ENCODE measurements around the gene LTN1.
A peak's percentile ranks its signal among the peaks of the same experiment; 100 is the strongest.
"Not testable (repeated sequence)": the region's sequence is repeated elsewhere in the genome, so short reads cannot be mapped to it uniquely, and the experiment has no call there.

LTN1 gene

GRCh38 chr21:28959367-28960099 lies 33.1 kb downstream of the LTN1 start:
- H3K27me3 Mint-ChIP-seq = no peaks in the 10 kb centered on the region
- H3K9me3 Mint-ChIP-seq = no peaks in the 10 kb centered on the region
- DNase-seq (no peak), ATAC-seq (no peak)
- no peak overlapping the region for H3K4me3 Mint-ChIP-seq
- H3K4me1 Mint-ChIP-seq = peaks cover 5% of the 10 kb centered on the region
- no peak overlapping the region for H3K27ac Mint-ChIP-seq

GRCh38 chr21:28953247-28953646 lies 39.4 kb downstream of the LTN1 start:
- H3K4me3 Mint-ChIP-seq = no peak overlapping the region
- H3K4me1 Mint-ChIP-seq = peaks cover 14% of the 10 kb centered on the region
- H3K27me3 Mint-ChIP-seq = no peaks in the 10 kb centered on the region
- no peak overlapping the region for H3K27ac Mint-ChIP-seq
- DNase-seq (no peak), ATAC-seq (no peak)
- H3K9me3 Mint-ChIP-seq = no peaks in the 10 kb centered on the region

- no peak for ATAC-seq
- no peaks in the 10 kb centered on the region for H3K9me3 Mint-ChIP-seq
- no peak for DNase-seq
- peaks cover 14% of the 10 kb centered on the region for H3K4me1 Mint-ChIP-seq
- H3K4me3 Mint-ChIP-seq = no peak overlapping the region
- H3K27ac Mint-ChIP-seq = no peak overlapping the region
- H3K27me3 Mint-ChIP-seq = no peaks in the 10 kb centered on the region
Observed at GRCh38 chr21:28952686-28953085, 40.0 kb downstream of the LTN1 start.

- Mint-ChIP-seq H3K27ac (no peak overlapping the region), H3K27me3 (no peaks in the 10 kb centered on the region), H3K4me1 (peaks cover 7% of the 10 kb centered on the region), H3K4me3 (no peak overlapping the region), H3K9me3 (no peaks in the 10 kb centered on the region)
- no peak for DNase-seq
- no peak for ATAC-seq
Observed at GRCh38 chr21:28949318-28949717, 43.4 kb downstream of the LTN1 start.

- H3K27ac Mint-ChIP-seq = no peak overlapping the region
- H3K4me1 Mint-ChIP-seq = peaks cover 2% of the 10 kb centered on the region
- H3K9me3 Mint-ChIP-seq = no peaks in the 10 kb centered on the region
- H3K27me3 Mint-ChIP-seq = no peaks in the 10 kb centered on the region
- no peak overlapping the region for H3K4me3 Mint-ChIP-seq
- no peak for DNase-seq
- ATAC-seq = no peak
Observed at GRCh38 chr21:28944296-28944695, 48.4 kb downstream of the LTN1 start.

- H3K27ac Mint-ChIP-seq = no peak overlapping the region
Observed at GRCh38 chr21:28943631-28944030, 49.0 kb downstream of the LTN1 start.

GRCh38 chr21:28938726-28939125 lies 54.0 kb downstream of the LTN1 start:
- DNase-seq = no peak
- H3K27ac Mint-ChIP-seq = peak overlapping the region in 1 of 2 donors; percentile 79
- no peak overlapping the region for H3K4me3 Mint-ChIP-seq
- no peaks in the 10 kb centered on the region for H3K9me3 Mint-ChIP-seq
- no peaks in the 10 kb centered on the region for H3K27me3 Mint-ChIP-seq
- no peaks in the 10 kb centered on the region for H3K4me1 Mint-ChIP-seq
- ATAC-seq = no peak

More at GRCh38 chr21:28943631-28944030, 49.0 kb downstream of the LTN1 start:
- ATAC-seq = no peak
- H3K9me3 Mint-ChIP-seq = no peaks in the 10 kb centered on the region
- no peak overlapping the region for H3K4me3 Mint-ChIP-seq
- DNase-seq = no peak
- no peaks in the 10 kb centered on the region for H3K4me1 Mint-ChIP-seq
- no peaks in the 10 kb centered on the region for H3K27me3 Mint-ChIP-seq

GRCh38 chr21:28937737-28938136 lies 54.9 kb downstream of the LTN1 start:
- ATAC-seq (no peak), DNase-seq (no peak)
- no peaks in the 10 kb centered on the region for H3K9me3 Mint-ChIP-seq
- H3K4me3 Mint-ChIP-seq = no peak overlapping the region
- H3K4me1 Mint-ChIP-seq = no peaks in the 10 kb centered on the region
- H3K27me3 Mint-ChIP-seq = no peaks in the 10 kb centered on the region
- no peak overlapping the region for H3K27ac Mint-ChIP-seq

- H3K9me3 Mint-ChIP-seq = no peaks in the 10 kb centered on the region
- ATAC-seq (no peak), DNase-seq (no peak)
- H3K4me3 Mint-ChIP-seq = no peak overlapping the region
- H3K27me3 Mint-ChIP-seq = no peaks in the 10 kb centered on the region
- no peak overlapping the region for H3K27ac Mint-ChIP-seq
- no peaks in the 10 kb centered on the region for H3K4me1 Mint-ChIP-seq
Observed at GRCh38 chr21:28936721-28937120, 56.0 kb downstream of the LTN1 start.

GRCh38 chr21:28936036-28936435 lies 56.6 kb downstream of the LTN1 start:
- Mint-ChIP-seq H3K9me3 (no peaks in the 10 kb centered on the region), H3K4me3 (no peak overlapping the region), H3K27me3 (no peaks in the 10 kb centered on the region), H3K27ac (no peak overlapping the region), H3K4me1 (no peaks in the 10 kb centered on the region)
- ATAC-seq (no peak), DNase-seq (no peak)

GRCh38 chr21:28932717-28933116 lies 60.0 kb downstream of the LTN1 start:
- H3K4me3 Mint-ChIP-seq = no peak overlapping the region
- DNase-seq = no peak
- no peaks in the 10 kb centered on the region for H3K4me1 Mint-ChIP-seq
- ATAC-seq = no peak
- no peaks in the 10 kb centered on the region for H3K27me3 Mint-ChIP-seq
- H3K9me3 Mint-ChIP-seq = no peaks in the 10 kb centered on the region
- no peak overlapping the region for H3K27ac Mint-ChIP-seq

- not testable (repeated sequence) for H3K27me3 Mint-ChIP-seq, H3K4me3 Mint-ChIP-seq, H3K9me3 Mint-ChIP-seq, H3K4me1 Mint-ChIP-seq, ATAC-seq, DNase-seq
- H3K27ac Mint-ChIP-seq = peak overlapping the region in 1 of 2 donors; percentile 49
Observed at GRCh38 chr21:28931708-28932372, 60.8 kb downstream of the LTN1 start.

GRCh38 chr21:28928578-28929420 lies 63.9 kb downstream of the LTN1 start:
- no peaks in the 10 kb centered on the region for H3K27me3 Mint-ChIP-seq
- H3K9me3 Mint-ChIP-seq = no peaks in the 10 kb centered on the region
- ATAC-seq = no peak
- H3K27ac Mint-ChIP-seq = no peak overlapping the region
- no peak overlapping the region for H3K4me3 Mint-ChIP-seq
- H3K4me1 Mint-ChIP-seq = no peaks in the 10 kb centered on the region
- no peak for DNase-seq

GRCh38 chr21:28927130-28927529 lies 65.5 kb downstream of the LTN1 start:
- Mint-ChIP-seq H3K4me3 (no peak overlapping the region), H3K27me3 (no peaks in the 10 kb centered on the region), H3K27ac (no peak overlapping the region), H3K9me3 (no peaks in the 10 kb centered on the region), H3K4me1 (no peaks in the 10 kb centered on the region)
- ATAC-seq = no peak
- no peak for DNase-seq

- ATAC-seq = no peak
- no peaks in the 10 kb centered on the region for H3K4me1 Mint-ChIP-seq
- H3K4me3 Mint-ChIP-seq = no peak overlapping the region
- no peaks in the 10 kb centered on the region for H3K9me3 Mint-ChIP-seq
- no peak for DNase-seq
- H3K27ac Mint-ChIP-seq = peak overlapping the region in 1 of 2 donors; percentile 14
- no peaks in the 10 kb centered on the region for H3K27me3 Mint-ChIP-seq
Observed at GRCh38 chr21:28923439-28923975, 69.2 kb downstream of the LTN1 start.

GRCh38 chr21:28922368-28922767 lies 70.3 kb downstream of the LTN1 start:
- Mint-ChIP-seq H3K27me3 (no peaks in the 10 kb centered on the region), H3K27ac (no peak overlapping the region), H3K4me3 (no peak overlapping the region), H3K4me1 (no peaks in the 10 kb centered on the region), H3K9me3 (no peaks in the 10 kb centered on the region)
- ATAC-seq (no peak), DNase-seq (no peak)
